H9 (cell line): ENCODE measurements around the gene STX5. TPM values are rescaled to one million over a fixed set of nuclear protein-coding genes. Genes with fewer than 3 reads are reported as not detected.

ENCODE experiments used
- DNase-seq: peaks from one replicate; pipeline ENCODE4 v3.0.0-alpha.2; 2017
- H2AFZ ChIP-seq: one replicate; pipeline ENCODE4 v1.6.1; 2013; ENCODE audit warnings: mild to moderate bottlenecking, low read length, control low read depth, moderate library complexity
- H2AK5ac ChIP-seq: 2 replicates; pipeline ENCODE4 v1.6.1; 2013; ENCODE audit warnings: low read length, control low read depth, mixed read lengths; ENCODE audit not compliant: insufficient read length
- H2BK120ac ChIP-seq: one replicate; pipeline ENCODE4 v1.6.1; 2013; ENCODE audit warnings: low read depth, mild to moderate bottlenecking, low read length, control low read depth, inconsistent platforms; ENCODE audit not compliant: poor library complexity, severe bottlenecking
- H2BK12ac ChIP-seq: 2 replicates; pipeline ENCODE4 v1.6.1; 2013; ENCODE audit warnings: low read length, control low read depth, mixed read lengths, low read depth; ENCODE audit not compliant: insufficient read length
- H2BK15ac ChIP-seq: 2 replicates; pipeline ENCODE4 v1.6.1; 2013; ENCODE audit warnings: low read depth, low read length, control low read depth
- H2BK20ac ChIP-seq: one replicate; pipeline ENCODE4 v1.6.1; 2013; ENCODE audit warnings: low read depth, mild to moderate bottlenecking, low read length, control low read depth, inconsistent platforms; ENCODE audit not compliant: poor library complexity, severe bottlenecking
- H2BK5ac ChIP-seq: 2 replicates; pipeline ENCODE4 v1.6.1; 2013; ENCODE audit warnings: low read length, control low read depth, mixed read lengths; ENCODE audit not compliant: insufficient read length
- H3K14ac ChIP-seq: 2 replicates; pipeline ENCODE4 v1.6.1; 2013; ENCODE audit warnings: low read length, control low read depth; ENCODE audit not compliant: insufficient read depth
- H3K18ac ChIP-seq: 2 replicates; pipeline ENCODE4 v1.6.1; 2013; ENCODE audit warnings: low read depth, mild to moderate bottlenecking, mixed read lengths, low read length, control low read depth; ENCODE audit not compliant: insufficient read length
- H3K23ac ChIP-seq: 2 replicates; pipeline ENCODE4 v1.6.1; 2013; ENCODE audit warnings: low read length, control low read depth, mixed read lengths, low read depth; ENCODE audit not compliant: insufficient read length
- H3K23me2 ChIP-seq: 2 replicates; pipeline ENCODE4 v1.6.1; 2013; ENCODE audit warnings: low read depth, mild to moderate bottlenecking, mixed read lengths, low read length, control low read depth; ENCODE audit not compliant: insufficient read length, poor library complexity, severe bottlenecking
- H3K27ac ChIP-seq: 2 replicates; pipeline ENCODE4 v1.5.1; 2013; ENCODE audit warnings: low read length, control low read depth, mixed read lengths, low read depth; ENCODE audit not compliant: insufficient read length
- H3K27me3 ChIP-seq: 2 replicates; pipeline ENCODE4 v1.6.1; 2013; ENCODE audit warnings: low read length, control low read depth, inconsistent platforms; ENCODE audit not compliant: insufficient read depth
- H3K4ac ChIP-seq: 2 replicates; pipeline ENCODE4 v1.6.1; 2013; ENCODE audit warnings: low read depth, mild to moderate bottlenecking, control low read depth, inconsistent platforms, low read length, moderate library complexity
- H3K4me1 ChIP-seq: 2 replicates; pipeline ENCODE4 v1.6.1; 2013; ENCODE audit warnings: low read length, control low read depth, inconsistent platforms; ENCODE audit not compliant: insufficient read depth
- H3K4me2 ChIP-seq: 2 replicates; pipeline ENCODE4 v1.6.1; 2013; ENCODE audit warnings: low read length, control low read depth, mixed read lengths; ENCODE audit not compliant: insufficient read length, insufficient read depth
- H3K56ac ChIP-seq: 2 replicates; pipeline ENCODE4 v1.6.1; 2013; ENCODE audit warnings: low read depth, mild to moderate bottlenecking, mixed read lengths, low read length, control low read depth; ENCODE audit not compliant: insufficient read length
- H3K79me1 ChIP-seq: 2 replicates; pipeline ENCODE4 v1.6.1; 2013; ENCODE audit warnings: low read depth, mild to moderate bottlenecking, moderate library complexity, low read length, control low read depth, inconsistent platforms; ENCODE audit not compliant: insufficient read depth, poor library complexity, severe bottlenecking
- H3K79me2 ChIP-seq: 2 replicates; pipeline ENCODE4 v1.6.1; 2013; ENCODE audit warnings: low read length, control low read depth, inconsistent platforms; ENCODE audit not compliant: insufficient read depth
- H3K9ac ChIP-seq: 2 replicates; pipeline ENCODE4 v1.6.1; 2013; ENCODE audit warnings: low read length, control low read depth, mixed read lengths; ENCODE audit not compliant: insufficient read length; ENCODE audit errors: extremely low read depth
- H3K9me3 ChIP-seq: one replicate; pipeline ENCODE4 v1.6.1; 2013; ENCODE audit warnings: low read depth, low read length, inconsistent platforms; ENCODE audit not compliant: control insufficient read depth
- H3T11ph ChIP-seq: one replicate; pipeline ENCODE4 v1.6.1; 2013; ENCODE audit warnings: mild to moderate bottlenecking, low read length, control low read depth, inconsistent platforms
- H4K20me1 ChIP-seq: one replicate; pipeline ENCODE4 v1.6.1; 2013; ENCODE audit not compliant: control insufficient read depth, insufficient read length, insufficient read depth
- H4K5ac ChIP-seq: 2 replicates; pipeline ENCODE4 v1.6.1; 2013; ENCODE audit warnings: low read depth, mild to moderate bottlenecking, mixed read lengths, low read length, control low read depth; ENCODE audit not compliant: insufficient read length
- H4K8ac ChIP-seq: replicated peaks from 2 replicates; pipeline ENCODE4 v1.6.1; 2013; ENCODE audit warnings: low read length, control low read depth, mixed read lengths, low read depth; ENCODE audit not compliant: insufficient read length
- H4K91ac ChIP-seq: 2 replicates; pipeline ENCODE4 v1.6.1; 2013; ENCODE audit warnings: low read depth, mild to moderate bottlenecking, moderate library complexity, mixed read lengths, low read length, control low read depth; ENCODE audit not compliant: insufficient read length
- H3K27ac Mint-ChIP-seq, 3 experiments: 2 replicates in 2 of 3; 3 replicates in 1 of 3; pipeline ENCODE4 v1.8.0; 2020 to 2021; ENCODE audit warnings: mixed read lengths in 3 of 3, mild to moderate bottlenecking in 1 of 3, moderate library complexity in 1 of 3
- H3K27me3 Mint-ChIP-seq: 2 replicates; pipeline ENCODE4 v1.8.0; 2021; ENCODE audit warnings: low read depth, mild to moderate bottlenecking, moderate library complexity, mixed read lengths
- H3K36me3 Mint-ChIP-seq, 3 experiments: 2 replicates in 2 of 3; 3 replicates in 1 of 3; pipeline ENCODE4 v1.8.0; 2020 to 2021; ENCODE audit warnings: low read depth in 3 of 3, mixed read lengths in 3 of 3; ENCODE audit not compliant: insufficient read depth in 1 of 3
- H3K4me1 Mint-ChIP-seq, 2 experiments: 2 replicates each; pipeline ENCODE4 v1.8.0; 2020; ENCODE audit warnings: mixed read lengths in 2 of 2
- H3K4me3 Mint-ChIP-seq, 2 experiments: 2 replicates in 1 of 2; 3 replicates in 1 of 2; pipeline ENCODE4 v1.8.0; 2020 to 2021; ENCODE audit warnings: mild to moderate bottlenecking in 2 of 2, mixed read lengths in 2 of 2, moderate library complexity in 1 of 2
- H3K9me3 Mint-ChIP-seq, 2 experiments: 2 replicates in 1 of 2; 3 replicates in 1 of 2; pipeline ENCODE4 v1.8.0; 2020; ENCODE audit warnings: mild to moderate bottlenecking in 2 of 2, mixed read lengths in 2 of 2, moderate library complexity in 1 of 2
- WGBS: extraction: QIAGEN DNeasy Blood & Tissue Kit; methylation state at CpG from one replicate; pipeline ENCODE4 v1.1.7; 2013; ENCODE audit warnings: missing lambda C conversion rate, low lambda C conversion rate, mixed read lengths; ENCODE audit not compliant: insufficient read length; ENCODE audit errors: extremely low coverage; 5-methylcytosine and 5-hydroxymethylcytosine counted together
- total RNA-seq: library from RNA; stranded (reverse); gene quantifications from 2 replicates; pipeline ENCODE4 v1.2.1, GENCODE V29; 2021
- TF ChIP-seq, protein P1 (sequence below): fragments of 200-600 bp; sonication (generic); conservative IDR thresholded peaks from 3 replicates; pipeline ENCODE4 v1.8.0; 2021; ENCODE audit warnings: antibody characterized with exemption, mild to moderate bottlenecking

Gene STX5
- total RNA-seq, 1 experiment from 2014 or later, result 33.5 TPM

DNA sequence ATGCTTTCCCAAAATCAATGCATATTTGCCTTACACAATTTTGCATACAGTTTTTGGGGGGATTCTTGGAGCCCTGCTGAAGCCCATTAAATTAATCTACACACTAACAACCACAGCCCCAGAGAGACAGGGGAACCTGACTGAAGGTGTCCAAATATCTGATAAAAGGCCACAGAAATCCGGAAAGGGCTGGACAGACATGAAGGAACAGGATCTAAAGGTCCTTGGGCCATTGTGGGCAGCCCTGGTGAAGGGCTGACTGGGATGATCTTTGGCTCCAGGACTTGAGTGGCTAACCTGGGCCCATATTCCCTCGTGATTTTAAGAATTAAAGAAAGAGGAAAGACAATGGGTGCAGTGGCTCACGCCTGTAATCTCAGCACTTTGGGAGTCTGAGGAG, 14.3 kb upstream of the STX5 start:
- Histone ChIP-seq H4K20me1 (no peaks in the 10 kb centered on the region), H4K8ac (no peak overlapping the region), H3K4ac (no peak overlapping the region), H3K9me3 (no peaks in the 10 kb centered on the region), H4K91ac (no peak overlapping the region), H4K5ac (no peak overlapping the region), H2BK5ac (no peak overlapping the region), H2BK15ac (no peak overlapping the region), H2BK12ac (no peak overlapping the region), H3K79me2 (no peaks in the 10 kb centered on the region), H2AFZ (no peak overlapping the region), H3K4me1 (no peaks in the 10 kb centered on the region), H3K9ac (no peak overlapping the region), H2BK20ac (no peak overlapping the region), H2AK5ac (no peak overlapping the region), H3K27ac (no peak overlapping the region), H3K27me3 (no peaks in the 10 kb centered on the region), H3T11ph (no peak overlapping the region), H3K56ac (no peak overlapping the region), H2BK120ac (no peak overlapping the region), H3K18ac (no peak overlapping the region), H3K4me2 (no peak overlapping the region), H3K23me2 (peaks cover 7% of the 10 kb centered on the region), H3K79me1 (no peaks in the 10 kb centered on the region), H3K14ac (no peak overlapping the region), H3K23ac (no peak overlapping the region)
- H3K4me3 Mint-ChIP-seq, result no peak overlapping the region
- no peak for DNase-seq
- H3K27ac Mint-ChIP-seq, result no peak overlapping the region
- TF ChIP-seq, protein P1, sequence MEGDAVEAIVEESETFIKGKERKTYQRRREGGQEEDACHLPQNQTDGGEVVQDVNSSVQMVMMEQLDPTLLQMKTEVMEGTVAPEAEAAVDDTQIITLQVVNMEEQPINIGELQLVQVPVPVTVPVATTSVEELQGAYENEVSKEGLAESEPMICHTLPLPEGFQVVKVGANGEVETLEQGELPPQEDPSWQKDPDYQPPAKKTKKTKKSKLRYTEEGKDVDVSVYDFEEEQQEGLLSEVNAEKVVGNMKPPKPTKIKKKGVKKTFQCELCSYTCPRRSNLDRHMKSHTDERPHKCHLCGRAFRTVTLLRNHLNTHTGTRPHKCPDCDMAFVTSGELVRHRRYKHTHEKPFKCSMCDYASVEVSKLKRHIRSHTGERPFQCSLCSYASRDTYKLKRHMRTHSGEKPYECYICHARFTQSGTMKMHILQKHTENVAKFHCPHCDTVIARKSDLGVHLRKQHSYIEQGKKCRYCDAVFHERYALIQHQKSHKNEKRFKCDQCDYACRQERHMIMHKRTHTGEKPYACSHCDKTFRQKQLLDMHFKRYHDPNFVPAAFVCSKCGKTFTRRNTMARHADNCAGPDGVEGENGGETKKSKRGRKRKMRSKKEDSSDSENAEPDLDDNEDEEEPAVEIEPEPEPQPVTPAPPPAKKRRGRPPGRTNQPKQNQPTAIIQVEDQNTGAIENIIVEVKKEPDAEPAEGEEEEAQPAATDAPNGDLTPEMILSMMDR, result no peak
- H3K9me3 Mint-ChIP-seq, result peaks cover 4 to 15% of the 10 kb centered on the region in 2 experiments; a peak in 4 of 5 replicates
- WGBS, result no CpG with 5 or more reads among the region's 3 CpGs
- peaks cover 2% of the 10 kb centered on the region; the same call in 1 of the 2 replicates for H3K27me3 Mint-ChIP-seq
- peaks cover 5 to 15% of the 10 kb centered on the region in 2 experiments; a peak in 3 of 4 replicates for H3K4me1 Mint-ChIP-seq
- H3K36me3 Mint-ChIP-seq, result peaks cover 0 to 4% (median 0%) of the 10 kb centered on the region in 3 experiments; a peak in 2 of 7 replicates
